K562 (cell line): ENCODE results near the gene SLC11A1.

ENCODE experiments used
- GABPA ChIP-seq: fragments of 200-800 bp; sonication (Bioruptor generic); conservative IDR thresholded peaks from 2 replicates; pipeline ENCODE4 v1.6.1; 2016; ENCODE audit warnings: low read depth, missing genetic modification characterization, missing compliant biosample characterization
- JUNB ChIP-seq: fragments of 450-650 bp; formaldehyde crosslinking; conservative IDR thresholded peaks from 2 replicates; pipeline ENCODE4 v1.4.0; 2020; ENCODE audit warnings: mild to moderate bottlenecking
- MCM7 ChIP-seq, 2 experiments: fragments of 450-650 bp; IDR thresholded peaks; 2 replicates each; pipeline ENCODE4 v1.6.1; 2016 to 2018
- MTA1 ChIP-seq: fragments of 450-650 bp; IDR thresholded peaks from 2 replicates; pipeline ENCODE4 v1.6.1; 2017; ENCODE audit warnings: borderline replicate concordance
- RBM25 ChIP-seq: fragments of 200-400 bp; formaldehyde crosslinking; IDR thresholded peaks from 2 replicates; pipeline ENCODE4 v1.6.1; 2018; ENCODE audit warnings: low read length, low read depth, moderate library complexity; ENCODE audit not compliant: severe bottlenecking
- ZNF24 ChIP-seq: fragments of 450-650 bp; IDR thresholded peaks from 2 replicates; pipeline ENCODE4 v1.6.1; 2016
- TF ChIP-seq, protein P1 (sequence below): fragments of 200-800 bp; sonication (Bioruptor generic); IDR thresholded peaks from 2 replicates; pipeline ENCODE4 v1.6.1; 2016; ENCODE audit warnings: missing genetic modification characterization, missing compliant biosample characterization
- TF ChIP-seq, protein P2 (sequence below), 2 experiments: fragments of 200-800 bp in 1 of 2; sonication (Bioruptor generic) in 1 of 2; sonication (generic) in 1 of 2; formaldehyde crosslinking in 1 of 2; IDR thresholded peaks in 1 of 2; conservative IDR thresholded peaks in 1 of 2; 2 replicates each; pipeline versions ENCODE4 v1.5.0 to v1.6.1; 2016 to 2020; ENCODE audit warnings: missing compliant biosample characterization in 1 of 2, missing genetic modification characterization in 1 of 2, missing genetic modification reagents in 1 of 2

DNA sequence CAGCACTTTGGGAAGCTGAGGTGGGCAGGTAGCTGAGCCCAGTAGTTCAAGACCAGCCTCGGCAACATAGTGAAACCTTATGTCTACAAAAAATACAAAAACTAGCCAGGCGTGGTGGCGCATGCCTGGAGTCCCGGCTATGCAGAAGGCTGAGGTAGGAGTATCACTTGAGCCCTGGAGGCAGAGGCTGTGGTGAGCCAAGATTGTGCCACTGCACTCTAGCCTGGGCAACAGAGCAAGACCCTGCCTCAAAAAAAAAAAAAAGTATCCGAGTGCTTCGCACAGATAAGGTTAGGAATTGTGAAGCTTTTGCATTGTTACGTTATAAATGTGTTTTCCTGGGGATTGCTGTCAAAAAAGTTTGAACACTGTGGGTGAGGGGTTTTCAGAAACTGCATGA, 21.7 kb downstream of the SLC11A1 start:
- TF ChIP-seq, protein P1, sequence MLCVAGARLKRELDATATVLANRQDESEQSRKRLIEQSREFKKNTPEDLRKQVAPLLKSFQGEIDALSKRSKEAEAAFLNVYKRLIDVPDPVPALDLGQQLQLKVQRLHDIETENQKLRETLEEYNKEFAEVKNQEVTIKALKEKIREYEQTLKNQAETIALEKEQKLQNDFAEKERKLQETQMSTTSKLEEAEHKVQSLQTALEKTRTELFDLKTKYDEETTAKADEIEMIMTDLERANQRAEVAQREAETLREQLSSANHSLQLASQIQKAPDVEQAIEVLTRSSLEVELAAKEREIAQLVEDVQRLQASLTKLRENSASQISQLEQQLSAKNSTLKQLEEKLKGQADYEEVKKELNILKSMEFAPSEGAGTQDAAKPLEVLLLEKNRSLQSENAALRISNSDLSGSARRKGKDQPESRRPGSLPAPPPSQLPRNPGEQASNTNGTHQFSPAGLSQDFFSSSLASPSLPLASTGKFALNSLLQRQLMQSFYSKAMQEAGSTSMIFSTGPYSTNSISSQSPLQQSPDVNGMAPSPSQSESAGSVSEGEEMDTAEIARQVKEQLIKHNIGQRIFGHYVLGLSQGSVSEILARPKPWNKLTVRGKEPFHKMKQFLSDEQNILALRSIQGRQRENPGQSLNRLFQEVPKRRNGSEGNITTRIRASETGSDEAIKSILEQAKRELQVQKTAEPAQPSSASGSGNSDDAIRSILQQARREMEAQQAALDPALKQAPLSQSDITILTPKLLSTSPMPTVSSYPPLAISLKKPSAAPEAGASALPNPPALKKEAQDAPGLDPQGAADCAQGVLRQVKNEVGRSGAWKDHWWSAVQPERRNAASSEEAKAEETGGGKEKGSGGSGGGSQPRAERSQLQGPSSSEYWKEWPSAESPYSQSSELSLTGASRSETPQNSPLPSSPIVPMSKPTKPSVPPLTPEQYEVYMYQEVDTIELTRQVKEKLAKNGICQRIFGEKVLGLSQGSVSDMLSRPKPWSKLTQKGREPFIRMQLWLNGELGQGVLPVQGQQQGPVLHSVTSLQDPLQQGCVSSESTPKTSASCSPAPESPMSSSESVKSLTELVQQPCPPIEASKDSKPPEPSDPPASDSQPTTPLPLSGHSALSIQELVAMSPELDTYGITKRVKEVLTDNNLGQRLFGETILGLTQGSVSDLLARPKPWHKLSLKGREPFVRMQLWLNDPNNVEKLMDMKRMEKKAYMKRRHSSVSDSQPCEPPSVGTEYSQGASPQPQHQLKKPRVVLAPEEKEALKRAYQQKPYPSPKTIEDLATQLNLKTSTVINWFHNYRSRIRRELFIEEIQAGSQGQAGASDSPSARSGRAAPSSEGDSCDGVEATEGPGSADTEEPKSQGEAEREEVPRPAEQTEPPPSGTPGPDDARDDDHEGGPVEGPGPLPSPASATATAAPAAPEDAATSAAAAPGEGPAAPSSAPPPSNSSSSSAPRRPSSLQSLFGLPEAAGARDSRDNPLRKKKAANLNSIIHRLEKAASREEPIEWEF (CRISPR knock-in tag) = no peak
- TF ChIP-seq JUNB (CRISPR knock-in tag) (no peak), GABPA (no peak), MTA1 (no peak), MCM7 (IDR thresholded peaks at IDR 0.05) (no peak), RBM25 (no peak), ZNF24 (no peak)
- TF ChIP-seq, protein P2, sequence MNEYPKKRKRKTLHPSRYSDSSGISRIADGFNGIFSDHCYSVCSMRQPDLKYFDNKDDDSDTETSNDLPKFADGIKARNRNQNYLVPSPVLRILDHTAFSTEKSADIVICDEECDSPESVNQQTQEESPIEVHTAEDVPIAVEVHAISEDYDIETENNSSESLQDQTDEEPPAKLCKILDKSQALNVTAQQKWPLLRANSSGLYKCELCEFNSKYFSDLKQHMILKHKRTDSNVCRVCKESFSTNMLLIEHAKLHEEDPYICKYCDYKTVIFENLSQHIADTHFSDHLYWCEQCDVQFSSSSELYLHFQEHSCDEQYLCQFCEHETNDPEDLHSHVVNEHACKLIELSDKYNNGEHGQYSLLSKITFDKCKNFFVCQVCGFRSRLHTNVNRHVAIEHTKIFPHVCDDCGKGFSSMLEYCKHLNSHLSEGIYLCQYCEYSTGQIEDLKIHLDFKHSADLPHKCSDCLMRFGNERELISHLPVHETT (CRISPR knock-in tag; conservative IDR thresholded peaks at IDR 0.05 in 1 of 2, IDR thresholded peaks at IDR 0.05 in 1 of 2) = no peak
